HCT116 (cell line): Measurements from ENCODE around the gene FANCG. TPM values are rescaled to one million over a fixed set of nuclear protein-coding genes. Genes with fewer than 3 reads are reported as not detected.

ENCODE experiments used
- ATAC-seq: fragments of 200-7000 bp; cut with Tn5 transposase; 2 replicates; pipeline ENCODE4 v1.9.1; 2020; ENCODE audit warnings: mild to moderate bottlenecking, moderate library complexity
- BruUV-seq: library from RNA; stranded (reverse); fragments of 400-500 nt; replicated peaks from 2 replicates; lab custom pipeline; 2021; lab: Mats Ljungman, UMichigan
- CTCF ChIA-PET: fragments of 300-600 bp; sonication (Branson Sonifier 250); formaldehyde crosslinking; loops from one replicate; lab custom pipeline; 2021; ENCODE audit warnings: antibody characterized with exemption; lab: Charles Lee
- POLR2A ChIA-PET: fragments of 300-600, 350-600 bp; sonication (Branson Sonifier 250); formaldehyde crosslinking; loops from one replicate; lab custom pipeline; 2021; ENCODE audit warnings: antibody characterized with exemption; lab: Charles Lee
- RAD21 ChIA-PET, 2 experiments: fragments of 300-600 bp; sonication (Branson Sonifier 250); formaldehyde crosslinking; loops; one replicate each; lab custom pipeline; 2023; ENCODE audit warnings: low total read pairs in 2 of 2; ENCODE audit not compliant: uncharacterized antibody in 2 of 2, unreplicated experiment in 2 of 2, low non-redundant PET in 1 of 2; lab: Charles Lee
- DNase-seq: peaks from one replicate; pipeline ENCODE4 v3.0.0-alpha.2; 2010; ENCODE audit warnings: low read depth, low spot score
- H2AFZ ChIP-seq: fragments of 200-600 bp; shearing (Covaris generic), sonication (generic); 2 replicates; pipeline ENCODE4 v1.6.1; 2017; ENCODE audit warnings: low read depth, mixed run types, mixed read lengths, antibody characterized with exemption, low read length; ENCODE audit not compliant: poor library complexity, severe bottlenecking
- H3K27ac ChIP-seq: 2 replicates; pipeline ENCODE4 v1.5.1; 2012; ENCODE audit warnings: low read depth, low read length
- H3K27me3 ChIP-seq: fragments of 200-600 bp; sonication (generic); 2 replicates; pipeline ENCODE4 v1.6.1; 2016; ENCODE audit warnings: mixed run types, low read length, mixed read lengths; ENCODE audit not compliant: insufficient read depth
- H3K36me3 ChIP-seq, 2 experiments: fragments of 200-500 bp in 1 of 2; fragments of 200-600 bp in 1 of 2; sonication (Bioruptor generic) in 1 of 2; sonication (generic) in 1 of 2; 2 replicates each; pipeline versions ENCODE4 v1.5.1 to v1.6.1; 2014 to 2016; ENCODE audit warnings: low read length in 2 of 2, inconsistent platforms in 1 of 2, mixed read lengths in 1 of 2, mixed run types in 1 of 2; ENCODE audit not compliant: insufficient read depth in 2 of 2, control insufficient read depth in 1 of 2
- H3K4me1 ChIP-seq, 2 experiments: fragments of 200-600 bp in 1 of 2; sonication (generic) in 1 of 2; 2 replicates each; pipeline versions ENCODE4 v1.5.1 to v1.6.1; 2012 to 2017; ENCODE audit warnings: low read length in 2 of 2, inconsistent platforms in 1 of 2, mild to moderate bottlenecking in 1 of 2, mixed read lengths in 1 of 2, mixed run types in 1 of 2, moderate library complexity in 1 of 2; ENCODE audit not compliant: insufficient read depth in 2 of 2, control insufficient read depth in 1 of 2
- H3K4me2 ChIP-seq: fragments of 200-600 bp; sonication (generic); 2 replicates; pipeline ENCODE4 v1.6.1; 2017; ENCODE audit warnings: mixed run types, low read length, mixed read lengths
- H3K4me3 ChIP-seq, 2 experiments: fragments of 200-600 bp in 1 of 2; sonication (generic) in 1 of 2; replicated peaks in 1 of 2; 2 replicates each; pipeline ENCODE4 v1.5.1; 2011 to 2016; ENCODE audit warnings: low read length in 2 of 2, control low read depth in 1 of 2, low read depth in 1 of 2, mild to moderate bottlenecking in 1 of 2, mixed read lengths in 1 of 2, mixed run types in 1 of 2
- H3K79me2 ChIP-seq: fragments of 200-600 bp; sonication (generic); 2 replicates; pipeline ENCODE4 v1.6.1; 2017; ENCODE audit warnings: mild to moderate bottlenecking, mixed run types, low read length, moderate library complexity, mixed read lengths; ENCODE audit not compliant: insufficient read depth
- H3K9ac ChIP-seq: fragments of 200-600 bp; sonication (generic); 2 replicates; pipeline ENCODE4 v1.6.1; 2016; ENCODE audit warnings: low read length, mixed read lengths
- H3K9me2 ChIP-seq: fragments of 200-600 bp; sonication (generic), shearing (Covaris generic); 2 replicates; pipeline ENCODE4 v1.6.1; 2017; ENCODE audit warnings: mixed run types, mild to moderate bottlenecking, moderate library complexity; ENCODE audit not compliant: insufficient read depth
- H3K9me3 ChIP-seq, 2 experiments: fragments of 200-500 bp in 1 of 2; fragments of 200-600 bp in 1 of 2; sonication (Bioruptor generic) in 1 of 2; sonication (generic) in 1 of 2; 2 replicates each; pipeline ENCODE4 v1.6.1; 2014 to 2017; ENCODE audit warnings: low read length in 2 of 2, mixed read lengths in 2 of 2, inconsistent platforms in 1 of 2, low read depth in 1 of 2, mild to moderate bottlenecking in 1 of 2, mixed run types in 1 of 2, moderate library complexity in 1 of 2; ENCODE audit not compliant: control insufficient read depth in 1 of 2, insufficient read depth in 1 of 2
- H4K20me1 ChIP-seq: fragments of 200-600 bp; sonication (generic), shearing (Covaris generic); 2 replicates; pipeline ENCODE4 v1.6.1; 2017; ENCODE audit warnings: mixed run types, mild to moderate bottlenecking, moderate library complexity; ENCODE audit not compliant: insufficient read depth
- CEBPB ChIP-seq: IDR thresholded peaks from 2 replicates; pipeline ENCODE4 v1.6.1; 2012; ENCODE audit warnings: low read depth
- EGR1 ChIP-seq: IDR thresholded peaks from 2 replicates; pipeline ENCODE4 v1.6.1; 2012; ENCODE audit warnings: low read depth
- ELF1 ChIP-seq: IDR thresholded peaks from 2 replicates; pipeline ENCODE4 v1.6.1; 2012; ENCODE audit warnings: low read depth, borderline replicate concordance
- EZH2 ChIP-seq: fragments of 200-600 bp; sonication (generic); IDR thresholded peaks from 2 replicates; pipeline ENCODE4 v1.6.1; 2017; ENCODE audit warnings: antibody characterized with exemption, mixed run types
- EZH2phosphoT487 ChIP-seq: fragments of 200-600 bp; IDR thresholded peaks from 2 replicates; pipeline ENCODE4 v1.6.1; 2018; ENCODE audit warnings: antibody characterized with exemption, borderline replicate concordance
- FOSL1 ChIP-seq: IDR thresholded peaks from 2 replicates; pipeline ENCODE4 v1.6.1; 2012; ENCODE audit warnings: low read depth
- JUND ChIP-seq: IDR thresholded peaks from 2 replicates; pipeline ENCODE4 v1.6.1; 2012
- MAX ChIP-seq: IDR thresholded peaks from 2 replicates; pipeline ENCODE4 v1.6.1; 2012
- POLR2A ChIP-seq: IDR thresholded peaks from 2 replicates; pipeline ENCODE4 v1.7.0; 2011; ENCODE audit warnings: borderline replicate concordance; ENCODE audit not compliant: insufficient read depth, insufficient read length; ENCODE audit errors: extremely low read depth
- SIN3A ChIP-seq: IDR thresholded peaks from 2 replicates; pipeline ENCODE4 v1.6.1; 2012; ENCODE audit warnings: low read depth
- SP1 ChIP-seq: IDR thresholded peaks from 2 replicates; pipeline ENCODE4 v1.6.1; 2012; ENCODE audit warnings: low read depth
- SRF ChIP-seq: IDR thresholded peaks from 2 replicates; pipeline ENCODE4 v1.6.1; 2012; ENCODE audit warnings: low read depth
- TCF7L2 ChIP-seq: IDR thresholded peaks from 2 replicates; pipeline ENCODE4 v1.7.0; 2011; ENCODE audit warnings: borderline replicate concordance, inconsistent platforms; ENCODE audit not compliant: insufficient read depth, insufficient read length; ENCODE audit errors: extremely low read depth
- YY1 ChIP-seq: IDR thresholded peaks from 2 replicates; pipeline ENCODE4 v1.6.1; 2011; ENCODE audit warnings: low read length, low read depth, moderate library complexity, mild to moderate bottlenecking; ENCODE audit not compliant: insufficient replicate concordance; ENCODE audit errors: extremely low read depth
- ZFX ChIP-seq: fragments of 450-650 bp; IDR thresholded peaks from 2 replicates; pipeline ENCODE4 v1.6.1; 2017
- ZNF274 ChIP-seq: fragments of 200-500 bp; sonication (Bioruptor generic); IDR thresholded peaks from 2 replicates; pipeline ENCODE4 v1.6.1; 2014; ENCODE audit warnings: mild to moderate bottlenecking, low read depth, low read length, inconsistent platforms
- intact Hi-C: fragments of 100-400 bp; cut with micrococcal nuclease; formaldehyde crosslinking; loops from 2 replicates; pipeline ENCODE4 v1.10.0; 2022
- total RNA-seq: library from RNA; stranded (reverse); gene quantifications from one replicate; pipeline ENCODE4 v1.2.1, GENCODE V29; 2021; ENCODE audit not compliant: unreplicated experiment
- TF ChIP-seq, protein P1 (sequence below): IDR thresholded peaks from 2 replicates; pipeline ENCODE4 v1.6.1; 2012
- TF ChIP-seq, protein P2 (sequence below): IDR thresholded peaks from 2 replicates; pipeline ENCODE4 v1.6.1; 2011; ENCODE audit warnings: mild to moderate bottlenecking, low read length, moderate library complexity; ENCODE audit not compliant: insufficient replicate concordance; ENCODE audit errors: extremely low read depth
- TF ChIP-seq, protein P3 (sequence below): IDR thresholded peaks from 2 replicates; pipeline ENCODE4 v1.6.1; 2012; ENCODE audit warnings: low read depth

The FANCG gene
- total RNA-seq, 1 experiment from 2014 or later: 82.3 TPM

DNA sequence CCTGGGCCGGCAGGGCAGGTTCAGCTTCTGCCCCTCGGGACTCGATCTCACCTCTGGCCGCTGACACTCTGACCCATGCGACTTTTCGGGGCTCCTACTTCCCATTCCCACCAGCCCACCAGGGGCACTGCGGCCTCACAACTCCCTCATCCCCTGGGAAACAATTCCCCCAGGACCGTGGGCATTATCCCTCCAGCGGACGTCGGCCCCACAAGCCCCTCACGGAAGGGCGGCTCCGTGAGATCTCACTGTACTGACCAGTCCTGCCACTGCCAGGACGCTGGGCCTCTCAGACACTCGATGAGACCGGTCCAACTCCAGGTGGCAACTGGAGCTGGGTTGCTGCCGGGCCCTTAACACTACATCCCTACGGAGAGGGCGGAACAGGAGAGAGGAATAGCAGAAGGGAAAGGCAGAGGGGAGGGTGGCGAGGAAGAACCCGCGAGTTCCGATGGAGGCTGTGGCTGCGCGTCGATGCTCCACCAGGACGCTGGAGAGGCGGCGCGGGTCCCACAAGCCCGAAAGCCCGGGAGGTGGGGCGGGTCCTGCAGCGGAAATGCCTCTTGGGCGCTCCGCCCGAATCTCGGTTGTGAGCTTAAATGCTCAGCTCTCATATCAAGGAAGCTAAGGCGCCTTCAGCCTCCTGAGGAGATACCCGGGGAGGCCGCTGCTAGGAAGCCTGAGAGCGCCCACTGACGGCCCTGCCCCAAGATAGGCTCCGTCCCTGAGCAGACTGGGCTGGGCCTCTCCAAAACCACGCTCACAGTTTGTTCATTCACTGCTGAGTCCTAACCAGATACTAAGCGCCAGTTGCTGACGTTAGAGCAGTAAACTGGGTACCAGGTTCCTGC lies 43.7 kb downstream of the FANCG start:
- RAD21 ChIA-PET: no interaction called here
- Histone ChIP-seq H3K79me2 (no peaks in the 10 kb centered on the region), H2AFZ (no peak overlapping the region), H3K9me3 (no peaks in the 10 kb centered on the region), H3K4me1 (no peaks in the 10 kb centered on the region), H3K36me3 (no peaks in the 10 kb centered on the region), H3K9me2 (no peaks in the 10 kb centered on the region), H3K4me3 (no peak overlapping the region), H4K20me1 (no peaks in the 10 kb centered on the region), H3K9ac (no peak overlapping the region), H3K27ac (no peak overlapping the region), H3K4me2 (no peak overlapping the region), H3K27me3 (no peaks in the 10 kb centered on the region)
- ATAC-seq (no peak), DNase-seq (no peak)
- TF ChIP-seq POLR2A: no peak
- TF ChIP-seq MAX: no peak
- TF ChIP-seq EGR1: no peak
- TF ChIP-seq, protein P1, sequence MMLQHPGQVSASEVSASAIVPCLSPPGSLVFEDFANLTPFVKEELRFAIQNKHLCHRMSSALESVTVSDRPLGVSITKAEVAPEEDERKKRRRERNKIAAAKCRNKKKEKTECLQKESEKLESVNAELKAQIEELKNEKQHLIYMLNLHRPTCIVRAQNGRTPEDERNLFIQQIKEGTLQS: no peak
- TF ChIP-seq, protein P2, sequence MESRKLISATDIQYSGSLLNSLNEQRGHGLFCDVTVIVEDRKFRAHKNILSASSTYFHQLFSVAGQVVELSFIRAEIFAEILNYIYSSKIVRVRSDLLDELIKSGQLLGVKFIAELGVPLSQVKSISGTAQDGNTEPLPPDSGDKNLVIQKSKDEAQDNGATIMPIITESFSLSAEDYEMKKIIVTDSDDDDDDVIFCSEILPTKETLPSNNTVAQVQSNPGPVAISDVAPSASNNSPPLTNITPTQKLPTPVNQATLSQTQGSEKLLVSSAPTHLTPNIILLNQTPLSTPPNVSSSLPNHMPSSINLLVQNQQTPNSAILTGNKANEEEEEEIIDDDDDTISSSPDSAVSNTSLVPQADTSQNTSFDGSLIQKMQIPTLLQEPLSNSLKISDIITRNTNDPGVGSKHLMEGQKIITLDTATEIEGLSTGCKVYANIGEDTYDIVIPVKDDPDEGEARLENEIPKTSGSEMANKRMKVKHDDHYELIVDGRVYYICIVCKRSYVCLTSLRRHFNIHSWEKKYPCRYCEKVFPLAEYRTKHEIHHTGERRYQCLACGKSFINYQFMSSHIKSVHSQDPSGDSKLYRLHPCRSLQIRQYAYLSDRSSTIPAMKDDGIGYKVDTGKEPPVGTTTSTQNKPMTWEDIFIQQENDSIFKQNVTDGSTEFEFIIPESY: no peak
- TF ChIP-seq ZNF274: no peak
- TF ChIP-seq SP1: no peak
- no peak for TF ChIP-seq YY1
- no peak for TF ChIP-seq ZFX
- TF ChIP-seq EZH2: no peak
- TF ChIP-seq TCF7L2: no peak
- TF ChIP-seq FOSL1: no peak
- TF ChIP-seq EZH2phosphoT487: no peak
- TF ChIP-seq ELF1: no peak
- no peak for TF ChIP-seq SRF
- TF ChIP-seq, protein P3, sequence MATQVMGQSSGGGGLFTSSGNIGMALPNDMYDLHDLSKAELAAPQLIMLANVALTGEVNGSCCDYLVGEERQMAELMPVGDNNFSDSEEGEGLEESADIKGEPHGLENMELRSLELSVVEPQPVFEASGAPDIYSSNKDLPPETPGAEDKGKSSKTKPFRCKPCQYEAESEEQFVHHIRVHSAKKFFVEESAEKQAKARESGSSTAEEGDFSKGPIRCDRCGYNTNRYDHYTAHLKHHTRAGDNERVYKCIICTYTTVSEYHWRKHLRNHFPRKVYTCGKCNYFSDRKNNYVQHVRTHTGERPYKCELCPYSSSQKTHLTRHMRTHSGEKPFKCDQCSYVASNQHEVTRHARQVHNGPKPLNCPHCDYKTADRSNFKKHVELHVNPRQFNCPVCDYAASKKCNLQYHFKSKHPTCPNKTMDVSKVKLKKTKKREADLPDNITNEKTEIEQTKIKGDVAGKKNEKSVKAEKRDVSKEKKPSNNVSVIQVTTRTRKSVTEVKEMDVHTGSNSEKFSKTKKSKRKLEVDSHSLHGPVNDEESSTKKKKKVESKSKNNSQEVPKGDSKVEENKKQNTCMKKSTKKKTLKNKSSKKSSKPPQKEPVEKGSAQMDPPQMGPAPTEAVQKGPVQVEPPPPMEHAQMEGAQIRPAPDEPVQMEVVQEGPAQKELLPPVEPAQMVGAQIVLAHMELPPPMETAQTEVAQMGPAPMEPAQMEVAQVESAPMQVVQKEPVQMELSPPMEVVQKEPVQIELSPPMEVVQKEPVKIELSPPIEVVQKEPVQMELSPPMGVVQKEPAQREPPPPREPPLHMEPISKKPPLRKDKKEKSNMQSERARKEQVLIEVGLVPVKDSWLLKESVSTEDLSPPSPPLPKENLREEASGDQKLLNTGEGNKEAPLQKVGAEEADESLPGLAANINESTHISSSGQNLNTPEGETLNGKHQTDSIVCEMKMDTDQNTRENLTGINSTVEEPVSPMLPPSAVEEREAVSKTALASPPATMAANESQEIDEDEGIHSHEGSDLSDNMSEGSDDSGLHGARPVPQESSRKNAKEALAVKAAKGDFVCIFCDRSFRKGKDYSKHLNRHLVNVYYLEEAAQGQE: no peak
- TF ChIP-seq CEBPB: no peak
- no peak for TF ChIP-seq SIN3A
- no peak for TF ChIP-seq JUND
- CTCF ChIA-PET: no interaction called here
- intact Hi-C loops: no loop called here
- BruUV-seq: no TSS peak
- POLR2A ChIA-PET: no interaction called here
